K562 (cell line): Measurements from ENCODE around the gene IQSEC3. TPM values are rescaled to one million over a fixed set of nuclear protein-coding genes. Genes with fewer than 3 reads are reported as not detected.

Experiments used
- ATAC-seq: fragments of 200-7000 bp; cut with Tn5 transposase; 3 replicates; pipeline ENCODE4 v1.9.1; 2020; ENCODE audit warnings: moderate library complexity
- BruUV-seq: library from RNA; stranded (reverse); fragments of 400-500 nt; replicated peaks from 2 replicates; lab custom pipeline; 2021; lab: Mats Ljungman, UMichigan
- CTCF ChIA-PET: fragments of 300-600 bp; formaldehyde crosslinking; extraction: SDS; loops from one replicate; lab custom pipeline; 2021; ENCODE audit warnings: low intra/inter-chr PET ratio; lab: Yijun Ruan, JAX
- POLR2A ChIA-PET: fragments of 300-600, 350-650 bp; sonication (Branson Sonifier 250); formaldehyde crosslinking; extraction: SDS; loops from one replicate; lab custom pipeline; 2021; ENCODE audit warnings: antibody characterized with exemption, inconsistent platforms; lab: Yijun Ruan, JAX
- DNase-seq, 4 experiments: peaks; one replicate each; pipeline versions ENCODE4 v3.0.0 to v3.0.0-alpha.2; 2011 to 2018; ENCODE audit warnings: low spot score in 3 of 4, mixed read lengths in 3 of 4; ENCODE audit errors: extremely low read depth in 1 of 4
- FAIRE-seq: peaks from 2 replicates; lab custom pipeline; 2011; peaks lifted over from hg19 to GRCh38; lab: Jason Lieb, UNC
- H2AFZ ChIP-seq: 2 replicates; pipeline ENCODE4 v1.6.0; 2011; ENCODE audit warnings: low read depth, low read length, control low read depth, inconsistent platforms
- H3K27ac ChIP-seq: fragments of 200-600 bp; 3 replicates; pipeline ENCODE4 v1.8.0; 2011; ENCODE audit warnings: low read depth, mild to moderate bottlenecking, control low read depth, inconsistent platforms, low read length, moderate library complexity, mixed read lengths; ENCODE audit errors: extremely low read depth
- H3K27me3 ChIP-seq, 2 experiments: fragments of 300-600 bp in 1 of 2; 2 replicates in 1 of 2; 3 replicates in 1 of 2; pipeline versions ENCODE4 v1.6.0 to v1.8.0; 2011; ENCODE audit warnings: inconsistent platforms in 2 of 2, low read length in 2 of 2, mild to moderate bottlenecking in 1 of 2, mixed read lengths in 1 of 2, moderate library complexity in 1 of 2; ENCODE audit not compliant: control insufficient read depth in 2 of 2, insufficient read depth in 2 of 2
- H3K36me3 ChIP-seq: fragments of 300-600 bp; 3 replicates; pipeline ENCODE4 v1.8.0; 2011; ENCODE audit warnings: mild to moderate bottlenecking, low read length, inconsistent platforms; ENCODE audit not compliant: control insufficient read depth, insufficient read depth
- H3K4me1 ChIP-seq, 2 experiments: fragments of 200-600 bp in 1 of 2; replicated peaks in 1 of 2; 2 replicates in 1 of 2; 3 replicates in 1 of 2; pipeline versions ENCODE4 v1.5.1 to v1.8.0; 2011; ENCODE audit warnings: inconsistent platforms in 2 of 2, low read length in 2 of 2, mild to moderate bottlenecking in 1 of 2, mixed read lengths in 1 of 2, moderate library complexity in 1 of 2; ENCODE audit not compliant: control insufficient read depth in 2 of 2, insufficient read depth in 2 of 2
- H3K4me2 ChIP-seq: 2 replicates; pipeline ENCODE4 v1.6.1; 2011; ENCODE audit warnings: low read length, control low read depth, inconsistent platforms, mixed read lengths; ENCODE audit not compliant: insufficient read depth
- H3K4me3 ChIP-seq: fragments of 200-600 bp; sonication (generic), shearing (Covaris generic); 2 replicates; pipeline ENCODE4 v1.5.1; 2016; ENCODE audit warnings: control low read depth, inconsistent platforms
- H3K79me2 ChIP-seq: fragments of 200-600 bp; 3 replicates; pipeline ENCODE4 v1.8.0; 2011; ENCODE audit warnings: low read length, inconsistent platforms; ENCODE audit not compliant: control insufficient read depth, insufficient read depth
- H3K9ac ChIP-seq, 2 experiments: 2 replicates each; pipeline versions ENCODE4 v1.6.0 to v1.6.1; 2011; ENCODE audit warnings: low read depth in 2 of 2, low read length in 2 of 2, control low read depth in 1 of 2, inconsistent platforms in 1 of 2, mild to moderate bottlenecking in 1 of 2, mixed read lengths in 1 of 2; ENCODE audit not compliant: insufficient read depth in 1 of 2
- H3K9me1 ChIP-seq: one replicate; pipeline ENCODE4 v1.6.0; 2011; ENCODE audit warnings: inconsistent platforms, mild to moderate bottlenecking, low read length, moderate library complexity; ENCODE audit not compliant: control insufficient read depth, insufficient read depth
- H3K9me3 ChIP-seq: replicated peaks from 2 replicates; pipeline ENCODE4 v1.5.1; 2011; ENCODE audit warnings: low read depth, low read length, inconsistent platforms; ENCODE audit not compliant: control insufficient read depth, insufficient read depth
- H4K20me1 ChIP-seq: replicated peaks from 2 replicates; pipeline ENCODE4 v1.6.1; 2011; ENCODE audit warnings: low read length, inconsistent platforms, mixed read lengths; ENCODE audit not compliant: control insufficient read depth, insufficient read depth
- GTF2F1 ChIP-seq: IDR thresholded peaks from 2 replicates; pipeline ENCODE4 v1.6.1; 2011; ENCODE audit warnings: low read depth, low read length, improper control_type of control experiment
- MTF1 ChIP-seq: fragments of 250-450 bp; sonication (Bioruptor Pico); IDR thresholded peaks from 2 replicates; pipeline ENCODE4 v1.9.0; 2021; ENCODE audit warnings: moderate library complexity, mild to moderate bottlenecking, inconsistent platforms, borderline replicate concordance
- NR0B1 ChIP-seq: fragments of 450-650 bp; IDR thresholded peaks from one replicate; pipeline ENCODE4 v1.6.1; 2018; ENCODE audit warnings: mild to moderate bottlenecking, moderate library complexity; ENCODE audit not compliant: partially characterized antibody
- SMARCA5 ChIP-seq: fragments of 450-650 bp; IDR thresholded peaks from 2 replicates; pipeline ENCODE4 v1.6.1; 2016
- SMARCC2 ChIP-seq: fragments of 450-650 bp; IDR thresholded peaks from 2 replicates; pipeline ENCODE4 v1.6.1; 2017; ENCODE audit warnings: antibody characterized with exemption, moderate library complexity, mild to moderate bottlenecking, low read depth
- ZNF143 ChIP-seq: sonication (generic); formaldehyde crosslinking; IDR thresholded peaks from 2 replicates; pipeline ENCODE4 v1.9.0; 2022; ENCODE audit warnings: mild to moderate bottlenecking, missing genetic modification reagents
- WGBS: fragments of 100-300 bp; shearing (Covaris generic); methylation state at CpG from one replicate; pipeline ENCODE4 v1.1.6; 2016; ENCODE audit warnings: low coverage, mixed read lengths; ENCODE audit not compliant: insufficient coverage; ENCODE audit errors: missing lambda C conversion rate; 5-methylcytosine and 5-hydroxymethylcytosine counted together
- in situ Hi-C: fragments of 300-500 bp; cut with MboI; formaldehyde crosslinking; loops from 4 replicates; pipeline ENCODE4 v1.15.0; 2018; ENCODE audit warnings: inconsistent platforms, mixed read lengths
- intact Hi-C: fragments of 100-400 bp; cut with micrococcal nuclease; formaldehyde crosslinking; loops from 2 replicates; pipeline ENCODE4 v1.14.2; 2022
- polyA plus RNA-seq, 8 experiments: library from polyadenylated mRNA; depleted of rRNA in 4 of 8; stranded (reverse) in 5 of 8; unstranded in 3 of 8; fragments of >200 nt; fragmentation: Nextera tagmentation in 2 of 8; fragmentation: Illumina TruSeq in 1 of 8; extraction: Ambion mirVana in 2 of 8; extraction: Trizol in 1 of 8; gene quantifications; 2 replicates each; pipeline versions ENCODE4 v1.2.1 to v1.2.3, GENCODE V29; 2011 to 2014; ENCODE audit warnings: inconsistent platforms in 1 of 8, missing spikeins in 1 of 8
- total RNA-seq, 7 experiments: library from RNA; depleted of rRNA in 6 of 7; stranded (reverse); fragments of >200 nt in 6 of 7; fragmentation: Illumina TruSeq in 2 of 7; extraction: Trizol in 2 of 7; gene quantifications; 2 replicates each; pipeline versions ENCODE4 v1.2.1 to v1.2.3, GENCODE V29; 2011 to 2021; ENCODE audit warnings: low replicate concordance in 1 of 7

IQSEC3 gene
- total and polyA plus RNA-seq, 9 of the 15 experiments (the other 6 are each of a cell fraction or from before 2014, with no cell fraction given): under 0.01 to 0.25 (median 0.08) TPM; not detected in 3

DNA sequence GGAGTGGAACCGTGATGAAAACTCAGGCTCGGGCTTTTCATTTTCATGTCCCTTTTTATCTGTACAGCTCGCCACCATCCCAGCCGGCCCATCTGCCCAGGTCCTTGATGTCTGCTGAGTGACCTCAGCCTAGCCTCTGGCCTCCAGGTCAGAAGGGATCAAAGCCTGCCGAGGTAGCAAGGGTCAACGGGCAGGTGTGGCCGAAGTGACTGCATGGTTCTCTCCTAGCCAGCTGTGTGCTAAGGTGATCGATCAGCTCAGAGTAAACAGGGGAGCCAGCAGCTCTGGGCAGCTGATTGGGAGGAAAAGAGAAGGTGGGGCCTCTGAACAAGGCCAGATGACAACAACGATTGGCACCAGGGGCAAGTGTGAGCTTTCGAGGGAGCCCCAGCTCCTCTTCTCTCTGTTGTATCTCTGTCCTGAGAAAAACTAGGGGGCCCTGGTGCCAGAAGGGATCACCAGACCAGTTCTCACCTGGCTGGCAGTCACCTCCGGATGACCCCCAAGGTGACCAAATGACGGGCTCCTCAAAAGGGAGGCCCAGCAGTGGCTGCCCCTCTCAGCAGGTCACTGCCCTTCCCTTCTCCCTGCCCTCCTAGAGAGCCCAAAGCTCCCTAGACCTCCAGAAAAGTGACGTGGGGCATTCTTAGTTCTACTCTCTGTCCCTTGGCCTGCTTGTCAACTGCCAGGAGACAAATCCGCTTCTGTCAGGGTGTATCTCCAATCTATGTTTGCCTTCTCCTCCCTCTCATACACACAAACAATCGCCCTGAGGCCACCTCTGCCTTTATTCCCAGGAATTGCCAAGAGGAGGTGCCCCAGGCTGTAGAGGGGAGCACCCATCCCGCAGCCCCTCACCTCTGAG is 143.9 kb downstream of the IQSEC3 start (continued):
- TF ChIP-seq ZNF143: no peak
- TF ChIP-seq SMARCA5: no peak
- no peak for TF ChIP-seq GTF2F1
- TF ChIP-seq, all 486 proteins: peak for 0

DNA sequence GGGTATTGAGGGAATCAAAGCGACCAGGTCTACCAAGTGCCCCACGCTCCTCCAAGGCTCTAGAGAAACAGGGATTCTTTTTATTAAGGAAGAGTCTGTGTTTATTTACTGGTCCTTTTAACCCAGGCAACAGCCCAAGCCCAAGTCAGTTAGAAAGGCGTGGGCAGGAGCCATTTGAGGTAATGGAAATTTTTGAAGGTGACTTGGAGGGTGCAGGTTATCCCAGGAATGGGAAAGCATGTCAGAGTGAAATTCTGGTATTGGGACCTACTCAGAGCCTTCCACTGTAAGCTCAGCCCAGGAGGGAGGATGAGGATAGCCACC is 144.5 kb downstream of the IQSEC3 start:
- Histone ChIP-seq H3K9ac (no peak overlapping the region), H3K36me3 (no peaks in the 10 kb centered on the region), H3K4me2 (no peak overlapping the region), H3K9me1 (no peaks in the 10 kb centered on the region), H2AFZ (no peak overlapping the region), H4K20me1 (no peaks in the 10 kb centered on the region)
- POLR2A ChIA-PET: interaction anchor here (0.6 to 1.1 kb wide), 2 partner anchors 10 to 59 kb away, joined by 3 read pairs; no protein-coding TSS in a partner anchor
- DNase-seq: no peak
- CTCF ChIA-PET: no interaction called here
- TF ChIP-seq NR0B1 (no peak), SMARCC2 (no peak), MTF1 (CRISPR knock-in tag) (no peak)
- TF ChIP-seq, all 486 proteins: peak for 0
- H3K9me3 ChIP-seq: no peaks in the 10 kb centered on the region
- no peaks in the 10 kb centered on the region; a peak in 1 of 5 replicates for H3K4me1 ChIP-seq
- ATAC-seq (no peak), FAIRE-seq (no peak)
- intact Hi-C loops (no loop called here), in situ Hi-C loops (no loop called here)
- no peaks in the 10 kb centered on the region for H3K79me2 ChIP-seq
- WGBS: 0% methylated on average over 3 of the region's 3 CpGs
- no peak overlapping the region for H3K27ac ChIP-seq
- H3K4me3 ChIP-seq: no peak overlapping the region
- no TSS peak for BruUV-seq
- H3K27me3 ChIP-seq: peaks cover 32 to 80% of the 10 kb centered on the region in 2 experiments
